ENCODE measurements around the gene LMTK2. TPM values are rescaled to one million over a fixed set of nuclear protein-coding genes. Genes with fewer than 3 reads are reported as not detected.

LMTK2 gene
- total RNA-seq, 1 experiment from 2014 or later: 17.8 TPM

DNA sequence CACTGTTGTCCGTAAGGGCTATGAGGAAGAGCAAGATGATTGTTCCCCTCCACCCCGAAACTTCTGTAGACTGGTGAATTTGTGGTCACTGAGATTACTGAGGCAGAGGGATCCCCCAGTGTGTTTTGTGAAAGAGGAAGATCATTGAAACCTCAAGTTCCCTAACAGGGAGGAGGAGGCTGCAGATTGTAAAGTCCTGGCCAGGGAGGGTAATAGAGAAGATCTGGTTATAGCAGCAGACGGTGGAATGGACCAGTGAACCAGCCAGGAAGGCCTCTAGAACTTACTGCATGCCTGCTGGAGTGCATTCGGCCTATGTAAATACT lies 31.1 kb downstream of the LMTK2 start (continued):
- TF ChIP-seq SRF (IDR thresholded peaks at IDR 0.05; ENCODE audit: low read depth) (no peak), FOSL1 (IDR thresholded peaks at IDR 0.05; ENCODE audit: low read depth) (no peak), EZH2 (IDR thresholded peaks at IDR 0.05) (no peak), ZFX (IDR thresholded peaks at IDR 0.05) (no peak), EGR1 (IDR thresholded peaks at IDR 0.05; ENCODE audit: low read depth) (no peak), RAD21 (IDR thresholded peaks at IDR 0.05; ENCODE audit: low read depth) (no peak)
- TF ChIP-seq, protein P1, sequence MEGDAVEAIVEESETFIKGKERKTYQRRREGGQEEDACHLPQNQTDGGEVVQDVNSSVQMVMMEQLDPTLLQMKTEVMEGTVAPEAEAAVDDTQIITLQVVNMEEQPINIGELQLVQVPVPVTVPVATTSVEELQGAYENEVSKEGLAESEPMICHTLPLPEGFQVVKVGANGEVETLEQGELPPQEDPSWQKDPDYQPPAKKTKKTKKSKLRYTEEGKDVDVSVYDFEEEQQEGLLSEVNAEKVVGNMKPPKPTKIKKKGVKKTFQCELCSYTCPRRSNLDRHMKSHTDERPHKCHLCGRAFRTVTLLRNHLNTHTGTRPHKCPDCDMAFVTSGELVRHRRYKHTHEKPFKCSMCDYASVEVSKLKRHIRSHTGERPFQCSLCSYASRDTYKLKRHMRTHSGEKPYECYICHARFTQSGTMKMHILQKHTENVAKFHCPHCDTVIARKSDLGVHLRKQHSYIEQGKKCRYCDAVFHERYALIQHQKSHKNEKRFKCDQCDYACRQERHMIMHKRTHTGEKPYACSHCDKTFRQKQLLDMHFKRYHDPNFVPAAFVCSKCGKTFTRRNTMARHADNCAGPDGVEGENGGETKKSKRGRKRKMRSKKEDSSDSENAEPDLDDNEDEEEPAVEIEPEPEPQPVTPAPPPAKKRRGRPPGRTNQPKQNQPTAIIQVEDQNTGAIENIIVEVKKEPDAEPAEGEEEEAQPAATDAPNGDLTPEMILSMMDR (IDR thresholded peaks at IDR 0.05 in 2 of 3, conservative IDR thresholded peaks at IDR 0.05 in 1 of 3; ENCODE audit: borderline replicate concordance in 1 of 3, insufficient read depth in 1 of 3, low read depth in 2 of 3, low read length in 2 of 3): no peak

DNA sequence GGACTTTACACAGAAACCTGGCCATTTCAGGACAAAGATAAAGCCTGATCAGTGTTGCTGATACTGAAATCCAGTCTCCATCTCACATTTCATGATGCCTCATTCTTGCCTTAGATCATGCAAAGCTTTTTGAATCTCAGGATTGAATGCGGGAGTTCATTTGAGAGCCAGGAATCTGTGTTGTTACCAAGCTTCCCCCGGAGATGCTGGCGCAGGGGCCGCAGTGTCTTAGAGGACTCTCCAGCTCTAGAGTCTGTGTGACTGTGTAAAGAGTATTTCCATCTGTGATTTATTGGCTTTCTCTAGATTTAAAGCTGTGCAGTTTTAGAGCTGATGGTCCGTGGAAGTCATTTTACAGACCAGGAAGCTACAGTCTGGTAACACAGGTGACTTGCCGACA lies 32.0 kb downstream of the LMTK2 start:
- no peaks in the 10 kb centered on the region for H3K9me2 ChIP-seq (ENCODE audit: insufficient read depth)
- TF ChIP-seq CBX3 (IDR thresholded peaks at IDR 0.05; ENCODE audit: low read depth): no peak
- no peak for TF ChIP-seq EZH2 (IDR thresholded peaks at IDR 0.05)
- no peak for TF ChIP-seq ATF3 (IDR thresholded peaks at IDR 0.05)
- no peak for TF ChIP-seq EGR1 (IDR thresholded peaks at IDR 0.05; ENCODE audit: low read depth)
- no peak for TF ChIP-seq EZH2phosphoT487 (IDR thresholded peaks at IDR 0.05; ENCODE audit: borderline replicate concordance)
- no peak for TF ChIP-seq REST (IDR thresholded peaks at IDR 0.05; ENCODE audit: low read depth)
- no peak for TF ChIP-seq SP1 (IDR thresholded peaks at IDR 0.05; ENCODE audit: low read depth)
- TF ChIP-seq ZNF274 (IDR thresholded peaks at IDR 0.05; ENCODE audit: low read depth, low read length): no peak
- TF ChIP-seq, protein P2, sequence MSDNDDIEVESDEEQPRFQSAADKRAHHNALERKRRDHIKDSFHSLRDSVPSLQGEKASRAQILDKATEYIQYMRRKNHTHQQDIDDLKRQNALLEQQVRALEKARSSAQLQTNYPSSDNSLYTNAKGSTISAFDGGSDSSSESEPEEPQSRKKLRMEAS (IDR thresholded peaks at IDR 0.05): no peak
- no peak for TF ChIP-seq SRF (IDR thresholded peaks at IDR 0.05; ENCODE audit: low read depth)
- TF ChIP-seq POLR2AphosphoS5 (IDR thresholded peaks at IDR 0.05; ENCODE audit: low read depth, low read length): no peak
- no peak for TF ChIP-seq YY1 (IDR thresholded peaks at IDR 0.05; ENCODE audit: extremely low read depth, insufficient replicate concordance, low read depth, low read length)
- ATAC-seq (no peak), DNase-seq (ENCODE audit: low read depth, low spot score) (no peak)
- peaks cover 0 to 5% of the 10 kb centered on the region in 2 experiments; a peak in 1 of 4 replicates for H3K36me3 ChIP-seq (ENCODE audit: control insufficient read depth in 1 of 2, insufficient read depth in 2 of 2, low read length in 2 of 2)
- intact Hi-C loops (cut with micrococcal nuclease): no loop called here
- H2AFZ ChIP-seq (ENCODE audit: low read depth, low read length, poor library complexity, severe bottlenecking): no peak overlapping the region
- no peak overlapping the region for H3K4me3 ChIP-seq (replicated peaks in 1 of 2; ENCODE audit: low read depth in 1 of 2, low read length in 2 of 2)
- H3K4me2 ChIP-seq (ENCODE audit: low read length): no peak overlapping the region
- ChIA-PET POLR2A (no interaction called here), CTCF (no interaction called here), RAD21 (ENCODE audit: low non-redundant PET in 1 of 2, low total read pairs in 2 of 2, uncharacterized antibody in 2 of 2, unreplicated experiment in 2 of 2) (no interaction called here)
- no peaks in the 10 kb centered on the region for H3K27me3 ChIP-seq (ENCODE audit: insufficient read depth, low read length)
- peaks cover 19% of the 10 kb centered on the region; the same call in 1 of the 2 replicates for H4K20me1 ChIP-seq (ENCODE audit: insufficient read depth)
- H3K4me1 ChIP-seq (ENCODE audit: control insufficient read depth in 1 of 2, insufficient read depth in 2 of 2, low read length in 2 of 2): peaks cover 30 to 34% of the 10 kb centered on the region in 2 experiments
- no TSS peak for BruUV-seq (replicated peaks)
- H3K79me2 ChIP-seq (ENCODE audit: insufficient read depth, low read length): peaks cover 12% of the 10 kb centered on the region; the same call in 1 of the 2 replicates
- no peaks in the 10 kb centered on the region for H3K9me3 ChIP-seq (ENCODE audit: control insufficient read depth in 1 of 2, insufficient read depth in 1 of 2, low read depth in 1 of 2, low read length in 2 of 2)
- no peak overlapping the region for H3K9ac ChIP-seq (ENCODE audit: low read length)
- no peak overlapping the region for H3K27ac ChIP-seq (ENCODE audit: low read depth, low read length)

All from HCT116 (cell line).